ENCODE results near the gene DYRK4. TPM values are rescaled to one million over a fixed set of nuclear protein-coding genes. Genes with fewer than 3 reads are reported as not detected.

The DYRK4 gene
- total RNA-seq, 4 donors from 2014 or later = 20.1 to 28.9 (median 21.1) TPM

- ATAC-seq (no peak), DNase-seq (no peak)
- peaks cover 8 to 19% of the 10 kb centered on the region in 2 donors for H3K4me1 ChIP-seq
- H3K27ac ChIP-seq = no peak overlapping the region
- H3K4me3 ChIP-seq = no peak overlapping the region
- no peaks in the 10 kb centered on the region for H3K9me3 ChIP-seq
- in situ Hi-C loops (cut with MboI; ENCODE audit: low sequenced_read_pairs in 4 of 4) = no loop called here
- TF ChIP-seq POLR2A (IDR thresholded peaks at IDR 0.05) = no peak
- no peak for TF ChIP-seq CTCF (IDR thresholded peaks at IDR 0.05 in 4 of 5, conservative IDR thresholded peaks at IDR 0.05 in 1 of 5)
- H3K36me3 ChIP-seq = peaks cover 0 to 18% of the 10 kb centered on the region in 2 donors
- intact Hi-C loops (cut with DNase I; ENCODE audit: low total_unique reads) = no loop called here
- H3K27me3 ChIP-seq = no peaks in the 10 kb centered on the region
Measured at GRCh38 chr12:4607056-4607455, 45.0 kb downstream of the DYRK4 start.

- ATAC-seq = no peak
- no peaks in the 10 kb centered on the region for H3K27me3 ChIP-seq
- TF ChIP-seq CTCF (IDR thresholded peaks at IDR 0.05 in 4 of 5, conservative IDR thresholded peaks at IDR 0.05 in 1 of 5) (no peak), POLR2A (IDR thresholded peaks at IDR 0.05) (no peak)
- H3K9me3 ChIP-seq = no peaks in the 10 kb centered on the region
- intact Hi-C loops (cut with DNase I; ENCODE audit: low total_unique reads) = no loop called here
- peaks cover 0 to 37% of the 10 kb centered on the region in 2 donors for H3K36me3 ChIP-seq
- H3K4me1 ChIP-seq = peaks cover 8 to 19% of the 10 kb centered on the region in 2 donors
- H3K4me3 ChIP-seq = no peak overlapping the region
- H3K27ac ChIP-seq = no peak overlapping the region
- DNase-seq = no peak
- in situ Hi-C loops (cut with MboI; ENCODE audit: low sequenced_read_pairs in 4 of 4) = no loop called here
Measured at GRCh38 chr12:4609071-4609470, 47.1 kb downstream of the DYRK4 start.

- intact Hi-C loops (cut with DNase I; ENCODE audit: low total_unique reads) (no loop called here), in situ Hi-C loops (cut with MboI; ENCODE audit: low sequenced_read_pairs in 4 of 4) (no loop called here)
- Histone ChIP-seq H3K36me3 (peaks cover 0 to 51% of the 10 kb centered on the region in 2 donors), H3K4me1 (peaks cover 5 to 16% of the 10 kb centered on the region in 2 donors), H3K27me3 (no peaks in the 10 kb centered on the region), H3K9me3 (no peaks in the 10 kb centered on the region), H3K27ac (no peak overlapping the region), H3K4me3 (no peak overlapping the region)
- no peak for TF ChIP-seq POLR2A (IDR thresholded peaks at IDR 0.05)
- no peak for TF ChIP-seq CTCF (IDR thresholded peaks at IDR 0.05 in 4 of 5, conservative IDR thresholded peaks at IDR 0.05 in 1 of 5)
- ATAC-seq (no peak), DNase-seq (no peak)
Measured at GRCh38 chr12:4610481-4610880, 48.5 kb downstream of the DYRK4 start.

- no peaks in the 10 kb centered on the region for H3K9me3 ChIP-seq
- in situ Hi-C loops (cut with MboI; ENCODE audit: low sequenced_read_pairs in 4 of 4) (no loop called here), intact Hi-C loops (cut with DNase I; ENCODE audit: low total_unique reads) (no loop called here)
- TF ChIP-seq CTCF (IDR thresholded peaks at IDR 0.05 in 4 of 5, conservative IDR thresholded peaks at IDR 0.05 in 1 of 5) = no peak
- TF ChIP-seq POLR2A (IDR thresholded peaks at IDR 0.05) = no peak
- H3K27ac ChIP-seq = no peak overlapping the region
- no peaks in the 10 kb centered on the region for H3K4me1 ChIP-seq
- H3K36me3 ChIP-seq = peaks cover 0 to 53% of the 10 kb centered on the region in 2 donors
- H3K4me3 ChIP-seq = no peak overlapping the region
- ATAC-seq (no peak), DNase-seq (no peak)
- no peaks in the 10 kb centered on the region for H3K27me3 ChIP-seq
Measured at GRCh38 chr12:4615667-4616066, 53.7 kb downstream of the DYRK4 start.

- no peaks in the 10 kb centered on the region for H3K9me3 ChIP-seq
- no peaks in the 10 kb centered on the region for H3K36me3 ChIP-seq
- in situ Hi-C loops (cut with MboI; ENCODE audit: low sequenced_read_pairs in 4 of 4) (no loop called here), intact Hi-C loops (cut with DNase I; ENCODE audit: low total_unique reads) (no loop called here)
- H3K27ac ChIP-seq = no peak overlapping the region
- H3K27me3 ChIP-seq = no peaks in the 10 kb centered on the region
- no peaks in the 10 kb centered on the region for H3K4me1 ChIP-seq
- TF ChIP-seq POLR2A (IDR thresholded peaks at IDR 0.05) (no peak), CTCF (IDR thresholded peaks at IDR 0.05 in 4 of 5, conservative IDR thresholded peaks at IDR 0.05 in 1 of 5) (no peak)
- DNase-seq (no peak), ATAC-seq (no peak)
- no peak overlapping the region for H3K4me3 ChIP-seq
Measured at GRCh38 chr12:4621511-4621910, 59.5 kb downstream of the DYRK4 start.

Data from gastrocnemius medialis (tissue), 4 donors.